ENCODE measurements around the gene PPOX. TPM values are rescaled to one million over a fixed set of nuclear protein-coding genes. Genes with fewer than 3 reads are reported as not detected.
A peak's percentile ranks its signal among the peaks of the same experiment; 100 is the strongest.

PPOX gene
- total RNA-seq, 2 donors from 2014 or later = 46.4 to 47.2 TPM

- no peak overlapping the region for H3K9ac ChIP-seq (ENCODE audit: extremely low read depth, low read length, poor library complexity, severe bottlenecking)
- Mint-ChIP-seq H3K36me3 (ENCODE audit: low read depth) (peaks cover 26% of the 10 kb centered on the region), H3K9me3 (no peaks in the 10 kb centered on the region), H3K4me1 (peaks cover 28% of the 10 kb centered on the region), H3K27ac (no peak overlapping the region), H3K27me3 (ENCODE audit: insufficient read depth) (no peaks in the 10 kb centered on the region), H3K4me3 (no peak overlapping the region)
- H3K4me1 ChIP-seq (ENCODE audit: control insufficient read depth, insufficient read depth, low read length) = peaks cover 5% of the 10 kb centered on the region
- H3K27ac ChIP-seq (ENCODE audit: low read depth, low read length) = no peak overlapping the region
- 87 to 97% methylated on average over 3 to 9 of the region's 10 CpGs for WGBS, 2 experiments (ENCODE audit: insufficient coverage in 1 of 2, insufficient read length in 1 of 2)
- H3K9me3 ChIP-seq (ENCODE audit: control insufficient read depth, low read length) = no peaks in the 10 kb centered on the region
- H3K36me3 ChIP-seq (ENCODE audit: control insufficient read depth, insufficient read depth, low read length) = peaks cover 44% of the 10 kb centered on the region
- no peak overlapping the region for H3K4me3 ChIP-seq (ENCODE audit: low read length)
- no peaks in the 10 kb centered on the region for H3K27me3 ChIP-seq (ENCODE audit: control insufficient read depth, insufficient read depth, low read length, poor library complexity, severe bottlenecking)
- no peak for DNase-seq
- TF ChIP-seq, protein P1, sequence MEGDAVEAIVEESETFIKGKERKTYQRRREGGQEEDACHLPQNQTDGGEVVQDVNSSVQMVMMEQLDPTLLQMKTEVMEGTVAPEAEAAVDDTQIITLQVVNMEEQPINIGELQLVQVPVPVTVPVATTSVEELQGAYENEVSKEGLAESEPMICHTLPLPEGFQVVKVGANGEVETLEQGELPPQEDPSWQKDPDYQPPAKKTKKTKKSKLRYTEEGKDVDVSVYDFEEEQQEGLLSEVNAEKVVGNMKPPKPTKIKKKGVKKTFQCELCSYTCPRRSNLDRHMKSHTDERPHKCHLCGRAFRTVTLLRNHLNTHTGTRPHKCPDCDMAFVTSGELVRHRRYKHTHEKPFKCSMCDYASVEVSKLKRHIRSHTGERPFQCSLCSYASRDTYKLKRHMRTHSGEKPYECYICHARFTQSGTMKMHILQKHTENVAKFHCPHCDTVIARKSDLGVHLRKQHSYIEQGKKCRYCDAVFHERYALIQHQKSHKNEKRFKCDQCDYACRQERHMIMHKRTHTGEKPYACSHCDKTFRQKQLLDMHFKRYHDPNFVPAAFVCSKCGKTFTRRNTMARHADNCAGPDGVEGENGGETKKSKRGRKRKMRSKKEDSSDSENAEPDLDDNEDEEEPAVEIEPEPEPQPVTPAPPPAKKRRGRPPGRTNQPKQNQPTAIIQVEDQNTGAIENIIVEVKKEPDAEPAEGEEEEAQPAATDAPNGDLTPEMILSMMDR (conservative IDR thresholded peaks at IDR 0.05) = no peak
Observed at GRCh38 chr1:161162806-161163205, 3.4 kb upstream of the PPOX start.

- no peak overlapping the region for H3K27ac ChIP-seq (ENCODE audit: low read depth, low read length)
- TF ChIP-seq, protein P1 (conservative IDR thresholded peaks at IDR 0.05) = no peak
- no peak overlapping the region for H3K9ac ChIP-seq (ENCODE audit: extremely low read depth, low read length, poor library complexity, severe bottlenecking)
- H3K4me3 ChIP-seq (ENCODE audit: low read length) = no peak overlapping the region
- Mint-ChIP-seq H3K9me3 (no peaks in the 10 kb centered on the region), H3K27ac (no peak overlapping the region), H3K4me1 (peaks cover 24% of the 10 kb centered on the region), H3K27me3 (ENCODE audit: insufficient read depth) (no peaks in the 10 kb centered on the region), H3K4me3 (no peak overlapping the region), H3K36me3 (ENCODE audit: low read depth) (peaks cover 20% of the 10 kb centered on the region)
- no peak for DNase-seq
- H3K9me3 ChIP-seq (ENCODE audit: control insufficient read depth, low read length) = no peaks in the 10 kb centered on the region
- peaks cover 36% of the 10 kb centered on the region for H3K36me3 ChIP-seq (ENCODE audit: control insufficient read depth, insufficient read depth, low read length)
- WGBS, 2 experiments (ENCODE audit: insufficient coverage in 1 of 2, insufficient read length in 1 of 2) = 89 to 92% methylated on average over 2 to 5 of the region's 5 CpGs
- H3K27me3 ChIP-seq (ENCODE audit: control insufficient read depth, insufficient read depth, low read length, poor library complexity, severe bottlenecking) = no peaks in the 10 kb centered on the region
- H3K4me1 ChIP-seq (ENCODE audit: control insufficient read depth, insufficient read depth, low read length) = peaks cover 5% of the 10 kb centered on the region
Observed at GRCh38 chr1:161163793-161164192, 2.4 kb upstream of the PPOX start.

DNA sequence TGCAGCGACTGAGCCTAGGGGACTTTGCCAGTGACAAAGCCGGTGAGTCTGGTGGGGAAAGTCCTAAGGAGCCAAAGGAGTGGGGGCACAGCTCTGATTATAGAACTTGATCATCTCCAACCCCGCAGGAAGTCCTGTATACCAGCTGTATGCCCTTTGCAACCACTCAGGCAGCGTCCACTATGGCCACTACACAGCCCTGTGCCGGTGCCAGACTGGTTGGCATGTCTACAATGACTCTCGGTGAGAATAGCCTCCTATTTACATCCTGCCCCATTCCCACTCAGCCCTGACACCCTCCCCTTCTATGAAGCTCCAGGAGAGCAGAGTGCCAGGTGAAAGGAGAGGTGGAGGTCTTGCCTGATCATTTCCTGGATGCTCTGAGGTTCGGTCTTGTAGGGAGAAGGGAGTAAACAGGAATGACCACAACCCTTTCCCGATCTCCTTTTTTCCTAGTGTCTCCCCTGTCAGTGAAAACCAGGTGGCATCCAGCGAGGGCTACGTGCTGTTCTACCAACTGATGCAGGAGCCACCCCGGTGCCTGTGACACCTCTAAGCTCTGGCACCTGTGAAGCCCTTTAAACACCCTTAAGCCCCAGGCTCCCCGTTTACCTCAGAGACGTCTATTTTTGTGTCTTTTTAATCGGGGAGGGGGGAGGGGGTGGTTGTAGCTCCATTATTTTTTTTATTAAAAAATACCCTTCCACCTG, 1.2 kb upstream of the PPOX start:
- H3K4me3 ChIP-seq (ENCODE audit: low read length) = peak overlapping the region; percentile 94
- no peak for DNase-seq
- no peaks in the 10 kb centered on the region for H3K9me3 ChIP-seq (ENCODE audit: control insufficient read depth, low read length)
- H3K27me3 ChIP-seq (ENCODE audit: control insufficient read depth, insufficient read depth, low read length, poor library complexity, severe bottlenecking) = no peaks in the 10 kb centered on the region
- H3K27ac ChIP-seq (ENCODE audit: low read depth, low read length) = no peak overlapping the region
- H3K4me3 Mint-ChIP-seq = peak overlapping the region; percentile 85
- peaks cover 5% of the 10 kb centered on the region for H3K4me1 ChIP-seq (ENCODE audit: control insufficient read depth, insufficient read depth, low read length)
- peaks cover 44% of the 10 kb centered on the region for H3K36me3 ChIP-seq (ENCODE audit: control insufficient read depth, insufficient read depth, low read length)
- H3K9ac ChIP-seq (ENCODE audit: extremely low read depth, low read length, poor library complexity, severe bottlenecking) = peak overlapping the region; percentile 69
- no peaks in the 10 kb centered on the region for H3K27me3 Mint-ChIP-seq (ENCODE audit: insufficient read depth)
- H3K27ac Mint-ChIP-seq = no peak overlapping the region
- H3K9me3 Mint-ChIP-seq = no peaks in the 10 kb centered on the region
- H3K4me1 Mint-ChIP-seq = peaks cover 19% of the 10 kb centered on the region
- H3K36me3 Mint-ChIP-seq (ENCODE audit: low read depth) = peaks cover 26% of the 10 kb centered on the region
- TF ChIP-seq, protein P1 (conservative IDR thresholded peaks at IDR 0.05) = no peak
- WGBS, 2 experiments (ENCODE audit: insufficient coverage in 1 of 2, insufficient read length in 1 of 2) = 88 to 94% methylated on average over 8 to 12 of the region's 14 CpGs

Data from endodermal cell (in vitro differentiated cells).